Muscle of back (tissue), 13 donors: ENCODE results near the gene NHERF1. TPM values are rescaled to one million over a fixed set of nuclear protein-coding genes. Genes with fewer than 3 reads are reported as not detected.
A peak's percentile ranks its signal among the peaks of the same experiment; 100 is the strongest.

Experiments
- DNase-seq, 3 donors: peaks; one replicate each; pipeline versions ENCODE4 v3.0.0 to v3.0.0-alpha.2; 2013
- long read RNA-seq, 9 donors: transcript quantifications; one replicate each; lab custom pipeline, GENCODE V29; 2026
- polyA plus RNA-seq, 10 donors: library from polyadenylated mRNA; unstranded; fragments of 120-200 nt; gene quantifications; one replicate each; pipeline ENCODE4 v1.2.1, GENCODE V29; 2013; ENCODE audit not compliant: insufficient read length in 10 of 10

NHERF1 gene
- polyA plus RNA-seq, result 10 to 100 TPM in 1 of 10 donors, 1 to 10 TPM in 9; 4.9 to 13.4 (median 8.9) TPM
- long read RNA-seq, donor 1, partial matches to known transcripts, result 0 of 3 reads
- long read RNA-seq, donor 1, other reads (novel, unspliced or antisense), result 0 of 3 reads
- long read RNA-seq, donor 2, partial matches to known transcripts, result 0 of 1 reads
- long read RNA-seq, donor 2, other reads (novel, unspliced or antisense), result 0 of 1 reads
- long read RNA-seq, donor 3, result 0 reads
- long read RNA-seq, donor 4, partial matches to known transcripts, result 0 of 1 reads
- long read RNA-seq, donor 4, other reads (novel, unspliced or antisense), result 0 of 1 reads
- long read RNA-seq, donor 5, result 0 reads
- long read RNA-seq, donor 6, result 0 reads
- long read RNA-seq, donor 7, result 0 reads
- long read RNA-seq, donor 8, partial matches to known transcripts, result 0 of 3 reads
- long read RNA-seq, donor 8, other reads (novel, unspliced or antisense), result 0 of 3 reads
- long read RNA-seq, donor 9, result 0 reads

DNA sequence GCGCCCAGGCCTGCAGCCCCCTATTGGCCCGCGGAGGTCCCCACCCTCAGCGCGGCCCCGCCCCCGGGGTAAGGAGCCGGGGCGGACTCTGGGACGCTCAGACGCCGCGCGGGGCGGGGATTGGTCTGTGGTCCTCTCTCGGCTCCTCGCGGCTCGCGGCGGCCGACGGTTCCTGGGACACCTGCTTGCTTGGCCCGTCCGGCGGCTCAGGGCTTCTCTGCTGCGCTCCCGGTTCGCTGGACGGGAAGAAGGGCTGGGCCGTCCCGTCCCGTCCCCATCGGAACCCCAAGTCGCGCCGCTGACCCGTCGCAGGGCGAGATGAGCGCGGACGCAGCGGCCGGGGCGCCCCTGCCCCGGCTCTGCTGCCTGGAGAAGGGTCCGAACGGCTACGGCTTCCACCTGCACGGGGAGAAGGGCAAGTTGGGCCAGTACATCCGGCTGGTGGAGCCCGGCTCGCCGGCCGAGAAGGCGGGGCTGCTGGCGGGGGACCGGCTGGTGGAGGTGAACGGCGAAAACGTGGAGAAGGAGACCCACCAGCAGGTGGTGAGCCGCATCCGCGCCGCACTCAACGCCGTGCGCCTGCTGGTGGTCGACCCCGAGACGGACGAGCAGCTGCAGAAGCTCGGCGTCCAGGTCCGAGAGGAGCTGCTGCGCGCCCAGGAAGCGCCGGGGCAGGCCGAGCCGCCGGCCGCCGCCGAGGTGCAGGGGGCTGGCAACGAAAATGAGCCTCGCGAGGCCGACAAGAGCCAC lies at the start of gene NHERF1:
Gene NHERF1 (plus strand): TSS at position 100 of the 750 bp plus-strand sequence. CDS start 219 bp downstream, at position 319.
- DNase-seq, result peak; percentile 88 to 95 (median 93)

DNA sequence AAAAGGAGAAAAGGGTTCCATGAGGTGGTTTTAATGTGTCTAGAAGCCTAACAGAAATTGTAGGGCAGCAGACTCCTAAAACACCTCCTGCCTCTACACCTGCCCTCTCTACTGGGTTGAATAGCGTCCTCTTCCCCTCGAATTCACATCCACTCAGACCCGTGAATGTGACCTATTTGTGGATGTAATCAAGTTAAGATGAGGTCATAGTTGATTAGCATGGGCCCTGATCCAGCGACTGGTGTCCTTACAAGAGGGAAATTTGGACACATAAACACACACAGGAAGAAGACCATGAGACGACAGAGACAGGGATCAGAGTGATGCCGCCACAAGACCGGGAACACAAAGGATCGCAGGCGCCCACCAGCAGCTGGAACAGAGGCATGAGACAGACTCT lies 49.2 kb upstream of the NHERF1 start:
- DNase-seq, result no peak

DNA sequence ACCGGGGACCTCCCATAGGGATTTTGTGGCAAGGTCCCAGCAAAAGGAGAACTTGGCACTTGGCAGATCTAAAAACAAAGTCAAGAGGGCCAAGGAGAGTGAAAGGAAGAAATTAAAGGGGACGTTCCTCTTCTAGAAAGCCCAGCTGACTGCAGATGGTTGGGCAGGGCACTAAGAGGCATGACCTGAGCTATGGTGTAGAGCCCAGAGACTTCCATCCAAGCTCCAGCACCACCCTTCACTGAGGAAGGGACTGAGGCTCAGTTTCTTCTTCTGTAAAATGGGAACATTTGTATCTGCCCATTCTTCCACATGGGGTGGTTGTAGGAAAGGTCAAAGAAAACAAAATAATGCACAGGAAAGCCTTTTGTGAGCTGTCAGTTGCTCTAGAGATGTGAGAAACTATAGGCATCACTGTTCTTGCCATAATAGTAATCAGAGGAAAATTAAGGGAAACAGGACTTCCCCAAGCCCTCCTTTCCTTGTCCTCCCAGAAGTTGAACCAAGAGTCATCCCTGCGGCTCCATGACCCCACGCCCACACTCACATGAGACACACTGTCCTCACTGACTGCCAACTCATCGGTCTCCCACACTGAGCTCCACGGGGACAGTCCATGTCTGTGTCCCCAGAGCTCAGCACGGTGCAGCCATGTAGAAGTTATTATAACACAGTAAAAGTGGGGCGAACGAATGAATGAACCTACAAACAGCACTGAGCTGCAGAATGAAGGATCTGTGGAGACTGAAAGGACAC lies 46.1 kb upstream of the NHERF1 start:
- no peak for DNase-seq

DNA sequence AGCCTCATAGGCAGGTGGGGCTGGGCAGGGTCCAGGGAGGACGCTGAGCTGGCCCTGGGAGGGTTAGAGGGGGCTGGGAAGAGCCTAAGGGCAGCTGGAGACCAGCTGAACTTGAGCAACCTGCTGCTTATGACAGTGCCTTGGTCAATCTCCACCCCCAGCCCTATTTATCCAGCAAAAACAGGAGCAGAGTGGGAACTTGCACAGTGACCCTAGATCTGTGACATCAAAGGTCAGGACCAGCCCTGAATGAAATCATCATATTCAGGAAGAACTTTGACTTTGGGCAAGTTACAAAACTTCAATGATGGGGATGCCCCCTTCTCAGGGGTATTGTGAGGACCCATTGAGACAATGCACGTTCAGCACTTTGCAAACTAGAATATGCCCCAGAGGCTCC lies 45.1 kb upstream of the NHERF1 start:
- no peak for DNase-seq

DNA sequence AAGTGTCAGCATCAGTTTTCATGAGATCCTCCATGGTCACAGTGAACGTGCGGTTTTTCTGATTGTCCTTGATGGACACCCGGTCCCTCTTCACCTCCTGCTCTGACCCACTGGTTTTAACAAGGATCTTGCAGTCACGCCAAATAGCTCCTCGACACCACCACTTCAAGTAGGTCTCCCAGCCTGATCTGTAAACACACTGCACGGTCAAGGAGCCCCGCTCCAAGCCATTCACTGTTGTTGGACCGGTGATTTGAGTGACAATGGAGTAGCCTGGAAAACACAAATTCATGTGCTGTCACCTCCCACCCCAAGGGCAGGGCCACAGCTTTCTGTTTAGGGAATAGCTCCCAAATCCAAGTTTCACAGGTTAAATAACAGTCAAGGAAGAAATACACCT lies 43.9 kb upstream of the NHERF1 start:
- no peak for DNase-seq

DNA sequence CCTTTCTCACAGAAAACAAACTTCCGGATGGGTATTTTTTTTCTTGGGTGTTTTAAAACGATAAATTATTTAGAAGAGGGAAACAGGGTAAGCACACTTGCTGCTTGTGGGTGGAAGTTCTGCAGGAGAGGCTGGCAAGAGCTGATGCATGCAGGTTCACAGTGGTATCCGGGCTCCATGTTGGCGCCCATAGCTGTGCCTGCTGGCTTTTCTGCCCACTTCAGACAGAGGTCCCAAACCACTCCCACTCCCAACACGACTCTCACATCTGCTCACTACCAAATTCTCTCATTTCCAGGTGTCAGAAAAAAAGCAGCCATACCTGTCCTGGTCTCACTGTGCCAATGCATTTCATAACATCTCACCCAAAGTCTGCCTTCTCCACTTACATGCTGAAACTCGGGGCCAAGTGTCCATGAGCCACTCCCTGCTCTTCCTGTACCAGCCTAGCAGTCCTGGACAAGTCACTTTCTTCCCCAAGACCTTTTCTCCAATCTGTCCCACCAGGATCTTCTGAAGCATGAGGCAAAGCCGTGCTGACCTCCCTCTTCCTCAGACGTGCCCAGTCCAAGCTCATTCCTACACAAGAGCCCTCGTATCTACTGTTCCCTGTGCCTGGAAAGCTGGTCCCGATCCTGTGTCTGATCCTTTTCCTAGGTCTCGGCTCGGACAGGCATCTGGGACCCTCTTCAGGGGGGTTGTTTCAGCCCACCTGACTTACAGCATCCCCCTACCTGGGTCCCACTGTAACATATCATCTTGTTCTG lies 37.2 kb upstream of the NHERF1 start:
- no peak for DNase-seq

DNA sequence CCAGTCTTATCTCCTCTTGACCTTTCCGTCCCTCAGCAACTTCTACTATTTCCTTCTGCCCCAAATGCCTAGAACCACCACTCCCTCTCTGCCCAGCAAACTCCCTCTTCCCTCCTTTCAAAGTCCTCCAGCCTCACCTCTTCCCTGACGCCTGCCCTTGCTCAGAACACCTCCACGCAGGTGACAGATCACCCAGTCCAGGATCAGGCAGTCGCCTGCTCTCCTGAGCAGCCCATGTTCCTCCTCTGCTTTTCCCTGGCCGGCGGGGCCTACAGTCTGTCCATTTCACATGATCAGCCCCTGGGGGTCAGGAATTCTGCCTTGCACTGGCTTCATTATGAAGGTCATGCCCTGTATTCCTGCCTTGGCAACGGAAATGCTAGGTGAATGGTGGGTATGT lies 36.1 kb upstream of the NHERF1 start:
- no peak for DNase-seq

DNA sequence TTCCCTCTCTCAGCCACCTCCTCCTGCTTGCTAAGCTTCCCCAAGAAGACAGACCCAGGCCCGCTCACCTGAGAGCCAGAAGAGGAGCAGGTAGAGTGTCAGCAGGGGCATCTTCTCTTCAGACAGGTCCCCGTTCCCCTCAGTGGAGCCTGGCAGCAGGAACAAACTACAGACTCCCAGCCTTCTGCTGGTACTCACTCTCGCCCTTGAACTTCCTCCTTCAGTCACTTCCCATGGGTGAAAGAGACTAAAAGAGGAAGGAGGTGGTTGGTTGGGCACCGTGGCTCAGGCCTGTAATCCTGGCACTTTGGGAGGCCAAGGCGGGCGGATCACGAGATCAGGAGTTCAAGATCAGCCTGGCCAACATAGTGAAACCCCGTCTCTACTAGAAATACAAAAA lies 35.7 kb upstream of the NHERF1 start, which contains the start of gene CD300LF:
Gene CD300LF (minus strand): TSS at position 168 of the 400 bp plus-strand sequence. CDS start 57 bp downstream, at position 111.
- DNase-seq, result peak in 1 of 3 donors; percentile 16

DNA sequence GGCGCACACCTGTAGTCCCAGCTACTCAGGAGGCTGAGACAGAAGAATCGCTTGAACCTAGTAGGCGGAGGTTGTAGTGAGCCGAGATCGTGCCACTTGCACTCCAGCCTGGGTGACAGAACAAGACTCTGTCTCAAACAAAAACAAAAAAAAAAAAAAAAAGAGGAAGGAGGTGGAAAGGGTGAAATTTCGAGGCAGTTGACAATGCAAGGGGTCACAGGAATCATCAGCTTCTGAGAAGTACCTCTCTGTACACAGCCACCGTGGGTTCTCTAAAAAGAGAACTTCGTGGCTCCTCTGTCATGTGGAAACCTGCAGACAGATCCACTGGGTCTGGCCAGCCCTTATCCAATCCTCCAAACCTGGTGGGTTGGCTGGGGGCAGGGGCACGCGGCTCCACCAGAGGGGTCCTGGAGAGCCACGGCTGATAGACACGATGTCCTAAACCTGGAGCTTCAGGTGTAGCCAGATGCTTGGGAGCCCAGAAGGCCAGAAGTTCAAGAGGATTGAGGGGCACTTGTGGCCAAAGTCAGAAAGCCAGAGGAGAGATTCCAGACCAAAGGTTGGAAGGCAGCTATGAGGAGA lies 35.2 kb upstream of the NHERF1 start:
- DNase-seq, result no peak

DNA sequence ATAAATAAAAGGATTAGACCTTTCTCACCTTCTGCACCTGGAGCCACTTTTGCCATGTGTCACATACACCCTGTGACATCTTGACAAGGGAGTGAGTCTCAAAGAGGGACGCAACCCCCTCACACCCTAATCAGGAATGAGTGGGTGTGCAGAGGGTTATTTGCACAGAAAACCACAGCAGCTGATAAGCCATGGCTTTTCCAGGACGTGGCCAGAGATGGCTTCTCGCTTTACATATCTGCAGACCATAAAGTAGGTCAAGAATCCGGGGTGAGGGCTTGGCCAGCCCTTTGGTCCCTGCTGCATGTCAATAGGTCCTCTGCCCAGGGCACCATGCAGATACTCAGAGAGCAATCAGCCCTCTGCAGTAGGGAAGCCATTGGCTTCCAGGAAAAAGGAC lies 33.3 kb upstream of the NHERF1 start:
- DNase-seq, result no peak

DNA sequence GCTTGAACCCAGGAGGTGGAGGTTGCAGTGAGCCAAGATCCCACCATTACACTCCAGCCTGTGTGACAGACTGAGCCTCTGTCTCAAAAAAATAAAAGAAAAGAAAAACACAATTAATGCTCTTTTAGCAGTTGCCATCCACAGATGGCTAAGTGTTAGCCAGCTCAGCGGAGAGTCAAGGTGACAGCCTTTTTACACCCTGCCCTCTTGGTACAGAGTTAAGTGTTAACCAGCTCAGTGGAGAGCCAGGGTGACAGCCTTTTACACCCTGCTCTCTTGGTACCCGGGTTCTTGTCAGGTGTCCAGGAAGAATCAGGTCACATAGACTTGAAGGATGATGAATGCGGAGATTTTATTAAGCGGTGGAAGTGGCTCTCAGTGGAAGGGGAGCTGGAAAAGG lies 27.9 kb upstream of the NHERF1 start:
- DNase-seq, result no peak

DNA sequence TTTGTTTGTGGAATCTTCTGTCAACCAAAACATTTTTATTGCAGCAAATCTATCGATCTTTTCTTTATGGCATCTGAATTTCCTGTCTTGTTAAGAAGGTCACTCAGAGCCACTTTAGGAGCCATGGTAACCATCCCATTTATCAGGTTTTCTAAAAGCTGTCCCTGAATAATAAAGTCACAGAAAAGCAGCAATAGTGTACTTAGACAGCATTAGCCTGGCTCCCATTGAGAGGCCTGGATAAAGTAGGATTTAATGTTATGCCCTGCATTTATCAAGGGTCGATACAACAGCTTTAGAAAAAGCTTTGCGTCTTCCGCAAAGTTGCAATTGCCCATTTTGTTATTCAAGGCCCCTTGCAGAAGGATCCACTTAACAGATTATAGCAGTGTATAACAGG lies 25.6 kb upstream of the NHERF1 start:
- no peak for DNase-seq

DNA sequence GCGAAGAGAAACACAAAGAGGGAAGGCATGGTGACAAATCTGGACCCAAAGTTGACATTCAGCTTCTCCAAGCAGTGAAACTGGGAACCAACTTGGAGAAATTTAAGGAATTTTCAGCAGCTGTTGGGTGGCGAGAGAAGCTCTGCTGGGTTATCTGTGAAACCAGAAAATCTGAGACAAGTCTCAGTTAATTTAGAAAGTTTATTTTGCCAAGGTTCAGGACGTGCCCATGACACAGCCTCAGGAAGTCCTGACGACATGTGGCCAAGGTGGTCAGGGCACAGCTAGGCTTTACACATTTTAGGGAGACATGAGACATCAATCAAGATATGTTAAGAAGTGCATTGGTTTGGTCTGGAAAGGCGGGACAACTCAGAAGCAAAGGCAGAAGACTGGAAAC lies 24.5 kb upstream of the NHERF1 start:
- no peak for DNase-seq

DNA sequence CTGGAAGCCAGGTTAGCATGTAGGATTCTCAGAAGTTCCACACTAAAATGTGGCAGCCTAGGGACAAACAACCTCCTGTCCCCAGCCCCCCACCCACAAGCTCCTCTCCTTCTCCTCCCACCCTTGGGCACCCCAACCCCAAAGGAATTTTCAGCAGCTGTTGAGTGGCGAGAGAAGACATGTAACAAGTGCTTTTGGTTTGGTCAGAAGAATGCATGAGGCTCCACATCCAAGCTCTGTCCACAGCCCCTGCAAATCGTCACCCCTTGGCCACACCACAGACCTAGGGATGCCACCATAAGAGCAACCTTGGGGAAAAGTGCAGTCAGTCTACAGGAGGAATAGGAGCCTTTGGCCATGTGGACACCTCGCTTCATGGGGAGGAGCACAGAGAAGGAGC lies 23.3 kb upstream of the NHERF1 start:
- no peak for DNase-seq

DNA sequence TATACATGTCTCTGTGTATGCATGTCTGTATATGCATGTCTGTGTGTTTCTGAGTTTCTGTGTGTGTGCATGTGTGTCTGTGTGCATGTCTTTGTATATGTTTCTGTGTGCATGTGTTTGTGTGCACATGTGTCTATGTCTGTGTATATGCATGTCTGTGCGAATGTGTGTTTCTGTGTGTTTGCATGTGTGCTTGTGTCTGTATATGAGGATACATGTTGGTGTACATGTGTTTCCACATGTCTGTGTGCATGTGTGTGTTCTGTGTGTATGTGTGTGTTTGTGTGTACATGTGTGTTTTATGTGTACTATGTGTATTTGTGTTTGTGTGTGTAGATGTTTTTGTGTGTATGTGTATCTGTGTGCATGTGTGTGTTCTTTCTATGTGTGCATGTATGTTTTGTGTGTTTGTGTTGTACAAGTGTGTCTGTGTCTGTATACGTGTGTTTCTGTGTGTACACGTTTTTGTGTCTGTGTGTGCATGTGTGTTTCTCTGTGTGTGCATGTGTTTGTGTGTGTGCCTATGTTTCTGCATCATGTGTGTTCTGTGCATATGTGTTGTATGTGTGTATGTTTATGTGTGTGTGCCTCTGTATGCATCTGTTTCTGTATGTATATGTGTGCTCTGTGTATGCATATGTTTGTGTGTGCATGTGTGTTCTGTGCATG lies 20.3 kb upstream of the NHERF1 start:
- no peak for DNase-seq

DNA sequence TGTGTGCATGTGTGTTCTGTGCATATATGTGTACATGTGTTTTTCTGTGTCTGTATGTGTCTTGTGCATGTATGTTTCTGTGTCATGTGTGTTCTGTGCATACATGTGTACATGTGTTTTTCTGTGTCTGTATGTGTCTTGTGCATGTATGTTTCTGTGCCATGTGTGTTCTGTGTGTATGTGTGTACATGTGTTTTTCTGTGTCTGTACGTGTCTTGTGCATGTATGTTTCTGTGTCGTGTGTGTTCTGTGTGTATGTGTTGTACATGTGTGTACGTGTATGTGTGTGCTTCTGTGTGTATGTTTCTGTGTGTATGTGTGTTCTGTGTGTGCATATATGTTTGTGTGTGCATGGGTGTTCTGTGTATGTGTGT lies 19.7 kb upstream of the NHERF1 start:
- DNase-seq, result no peak

DNA sequence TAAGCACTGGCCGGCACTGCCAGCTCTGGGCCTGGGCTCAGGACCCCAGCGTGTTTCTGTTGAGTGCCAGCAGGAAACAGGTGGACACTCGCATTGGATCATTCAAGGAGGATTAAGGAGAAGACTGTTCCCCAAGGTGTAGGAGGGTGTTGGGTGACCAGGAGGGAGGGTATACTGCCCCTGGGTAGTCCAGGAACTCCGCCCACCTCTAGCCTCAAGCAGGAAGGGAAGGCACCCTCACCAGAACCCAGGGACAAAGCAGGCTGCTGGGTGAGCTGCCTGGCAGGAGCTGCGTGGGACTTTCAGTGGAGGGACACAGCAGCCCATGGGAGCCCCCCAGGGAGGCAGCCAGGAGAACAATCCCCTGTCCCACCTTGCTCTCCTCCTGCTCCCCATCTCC lies 19.1 kb upstream of the NHERF1 start:
- no peak for DNase-seq

DNA sequence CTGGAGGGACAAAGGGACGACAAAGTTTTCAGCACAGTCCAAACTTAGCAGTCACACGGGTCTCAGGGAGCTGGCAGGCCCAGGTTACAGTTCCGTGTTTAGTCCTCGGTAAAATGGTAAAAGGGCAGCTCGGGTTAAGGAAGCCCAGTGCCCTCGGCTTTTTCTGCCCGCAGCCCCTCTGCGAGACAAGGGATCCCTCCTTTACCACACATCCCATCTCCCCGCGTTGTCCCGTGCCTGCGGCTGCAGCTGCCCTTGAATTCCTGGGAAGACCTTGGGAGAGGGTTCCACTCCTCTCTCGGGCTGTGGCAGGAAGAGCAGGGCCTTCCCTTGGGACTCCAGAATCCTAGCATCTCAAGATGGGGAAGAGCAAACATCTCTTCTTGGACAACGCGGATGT lies 18.6 kb upstream of the NHERF1 start:
- DNase-seq, result no peak

DNA sequence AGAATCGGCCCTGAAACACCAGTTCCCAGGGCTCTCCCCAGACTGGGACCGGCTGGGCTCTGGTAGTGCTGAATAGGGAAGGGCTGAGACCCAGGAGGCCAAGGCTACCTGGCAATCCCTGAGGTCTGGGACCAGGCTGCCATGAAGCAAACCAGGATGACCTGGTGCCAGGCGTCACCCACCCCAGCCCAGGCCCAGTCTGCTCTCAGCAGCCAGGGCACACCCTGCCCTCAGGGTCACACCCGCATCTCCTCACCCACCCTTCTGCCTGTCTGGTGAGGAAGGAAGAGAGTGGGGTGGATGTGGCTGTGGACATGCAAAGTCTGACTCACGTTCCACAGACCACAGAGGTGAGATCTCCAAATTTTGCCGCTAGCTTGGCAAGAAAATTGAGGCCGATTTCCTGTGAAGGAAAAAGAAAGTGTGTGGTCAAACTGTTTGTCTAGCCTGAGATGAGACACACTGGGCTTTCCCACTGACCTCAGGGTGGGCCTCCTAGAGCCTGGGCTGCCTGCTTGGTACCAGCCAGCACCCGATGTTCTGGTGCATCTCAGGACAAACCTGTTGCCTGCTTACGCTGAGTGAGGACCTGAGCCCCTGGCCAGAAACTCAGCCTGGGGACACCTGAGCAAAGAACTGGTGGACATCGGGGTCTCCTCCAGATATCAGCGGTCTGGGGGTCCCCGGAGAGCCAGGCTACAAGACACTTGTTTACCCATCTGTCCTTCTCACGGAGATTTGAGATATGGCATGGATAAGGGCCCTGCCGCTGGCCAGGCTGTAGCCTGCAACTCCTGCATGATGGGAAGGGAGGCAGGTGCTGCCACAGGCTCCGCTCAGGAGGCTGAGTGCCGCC lies 17.7 kb upstream of the NHERF1 start:
- DNase-seq, result no peak

DNA sequence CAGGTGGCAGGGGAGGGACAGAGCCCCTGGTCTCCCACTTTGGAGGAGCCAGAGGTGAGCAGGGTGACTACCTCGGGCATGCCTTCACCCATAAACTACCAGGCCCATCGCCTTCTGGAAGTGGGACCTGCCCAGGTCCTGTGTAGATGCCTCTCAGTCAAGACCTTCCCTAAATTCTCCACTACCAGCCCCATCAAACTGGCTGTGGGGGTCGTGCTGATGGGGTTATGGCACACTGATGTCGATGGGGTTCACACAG lies 17.2 kb upstream of the NHERF1 start:
- no peak for DNase-seq
